GM23338 (cell line): Measurements from ENCODE around the gene XRN2. TPM values are rescaled to one million over a fixed set of nuclear protein-coding genes. Genes with fewer than 3 reads are reported as not detected.

Experiments used
- ATAC-seq: fragments of 200-7000 bp; cut with Tn5 transposase; 3 replicates; pipeline ENCODE4 v1.9.1; 2020
- DNase-seq: peaks from one replicate; pipeline ENCODE4 v3.0.0-alpha.2; 2015; ENCODE audit warnings: low spot score
- H2AFZ ChIP-seq: fragments of 200-600 bp; sonication (generic); 2 replicates; pipeline ENCODE4 v1.8.0; 2016; ENCODE audit warnings: antibody characterized with exemption, mild to moderate bottlenecking, moderate library complexity
- H3F3A ChIP-seq: fragments of 200-600 bp; sonication (generic); replicated peaks from 2 replicates; pipeline ENCODE4 v1.8.0; 2017; ENCODE audit warnings: antibody characterized with exemption, mixed run types, low read depth
- H3K27ac ChIP-seq: fragments of 200-600 bp; sonication (generic); 2 replicates; pipeline ENCODE4 v1.6.1; 2016; ENCODE audit warnings: low read depth
- H3K27me3 ChIP-seq: fragments of 200-600 bp; sonication (generic); 2 replicates; pipeline ENCODE4 v1.8.0; 2016; ENCODE audit warnings: mild to moderate bottlenecking, mixed run types, moderate library complexity; ENCODE audit not compliant: insufficient read depth
- H3K36me3 ChIP-seq: fragments of 200-600 bp; sonication (generic); 2 replicates; pipeline ENCODE4 v1.8.0; 2016; ENCODE audit warnings: mild to moderate bottlenecking; ENCODE audit not compliant: insufficient read depth
- H3K4me1 ChIP-seq: fragments of 200-600 bp; sonication (generic); 2 replicates; pipeline ENCODE4 v1.8.0; 2016; ENCODE audit warnings: mild to moderate bottlenecking, moderate library complexity; ENCODE audit not compliant: insufficient read depth
- H3K4me2 ChIP-seq: fragments of 200-600 bp; sonication (generic); 2 replicates; pipeline ENCODE4 v1.7.1; 2017; ENCODE audit warnings: mixed run types
- H3K4me3 ChIP-seq: fragments of 200-600 bp; sonication (generic); 2 replicates; pipeline ENCODE4 v1.6.1; 2016; ENCODE audit warnings: mixed run types
- H3K79me2 ChIP-seq: fragments of 200-600 bp; sonication (generic); replicated peaks from 2 replicates; pipeline ENCODE4 v1.8.0; 2017; ENCODE audit warnings: mild to moderate bottlenecking; ENCODE audit not compliant: insufficient read depth
- H3K9me2 ChIP-seq: fragments of 200-600 bp; sonication (generic); 2 replicates; pipeline ENCODE4 v1.8.0; 2017; ENCODE audit not compliant: insufficient read depth
- H4K20me1 ChIP-seq: fragments of 200-600 bp; sonication (generic); replicated peaks from 2 replicates; pipeline ENCODE4 v1.8.0; 2017; ENCODE audit warnings: mild to moderate bottlenecking; ENCODE audit not compliant: insufficient read depth
- H3K27ac Mint-ChIP-seq: 2 replicates; pipeline ENCODE4 v1.8.0; 2020; ENCODE audit warnings: inconsistent platforms, mild to moderate bottlenecking, moderate library complexity, mixed read lengths
- H3K27me3 Mint-ChIP-seq: 3 replicates; pipeline ENCODE4 v1.8.0; 2022; ENCODE audit warnings: low read depth, mild to moderate bottlenecking, moderate library complexity, mixed read lengths, inconsistent platforms; ENCODE audit not compliant: insufficient read depth, poor library complexity
- H3K36me3 Mint-ChIP-seq: 3 replicates; pipeline ENCODE4 v1.8.0; 2021; ENCODE audit warnings: low read depth, mild to moderate bottlenecking, inconsistent platforms, moderate library complexity, mixed read lengths
- H3K4me1 Mint-ChIP-seq: 3 replicates; pipeline ENCODE4 v1.8.0; 2020; ENCODE audit warnings: mild to moderate bottlenecking, inconsistent platforms, mixed read lengths
- H3K4me3 Mint-ChIP-seq: 3 replicates; pipeline ENCODE4 v1.8.0; 2021; ENCODE audit warnings: moderate library complexity, mild to moderate bottlenecking, inconsistent platforms, mixed read lengths
- H3K9me3 Mint-ChIP-seq: 3 replicates; pipeline ENCODE4 v1.8.0; 2020; ENCODE audit warnings: moderate library complexity, mild to moderate bottlenecking, inconsistent platforms, mixed read lengths
- CREB1 ChIP-seq: fragments of 250-450 bp; sonication (Bioruptor Pico); IDR thresholded peaks from 2 replicates; pipeline ENCODE4 v1.5.0; 2020; ENCODE audit warnings: low read depth, mild to moderate bottlenecking, moderate library complexity
- EZH2 ChIP-seq: fragments of 200-600 bp; sonication (generic); IDR thresholded peaks from one replicate; pipeline ENCODE4 v1.8.0; 2017; ENCODE audit warnings: antibody characterized with exemption, mild to moderate bottlenecking, low read depth; ENCODE audit not compliant: unreplicated experiment
- EZH2phosphoT487 ChIP-seq: fragments of 200-600 bp; sonication (generic); IDR thresholded peaks from one replicate; pipeline ENCODE4 v1.8.1; 2018; ENCODE audit warnings: antibody characterized with exemption; ENCODE audit not compliant: unreplicated experiment
- JUNB ChIP-seq: IDR thresholded peaks from one replicate; pipeline ENCODE4 v1.6.1; 2016; ENCODE audit warnings: antibody characterized with exemption; ENCODE audit not compliant: unreplicated experiment
- NANOG ChIP-seq: IDR thresholded peaks from 2 replicates; pipeline ENCODE4 v1.6.1; 2016; ENCODE audit warnings: antibody characterized with exemption, borderline replicate concordance
- POLR2AphosphoS5 ChIP-seq: IDR thresholded peaks from 2 replicates; pipeline ENCODE4 v1.6.1; 2016; ENCODE audit warnings: antibody characterized with exemption, low read depth
- REST ChIP-seq: IDR thresholded peaks from one replicate; pipeline ENCODE4 v1.6.1; 2018; ENCODE audit warnings: antibody characterized with exemption; ENCODE audit not compliant: unreplicated experiment
- ZNF114 ChIP-seq: fragments of 250-450 bp; sonication (Bioruptor Pico); IDR thresholded peaks from 2 replicates; pipeline ENCODE4 v1.5.0; 2020; ENCODE audit warnings: mild to moderate bottlenecking, moderate library complexity
- ZNF331 ChIP-seq: fragments of 250-450 bp; sonication (Bioruptor Pico); IDR thresholded peaks from 2 replicates; pipeline ENCODE4 v1.5.0; 2020; ENCODE audit warnings: low read depth, mild to moderate bottlenecking, moderate library complexity
- polyA plus RNA-seq: library from polyadenylated mRNA; unstranded; fragments of >200 nt; fragmentation: Nextera tagmentation; extraction: Ambion mirVana; gene quantifications from 2 replicates; pipeline ENCODE4 v1.2.1, GENCODE V29; 2016
- total RNA-seq: library from RNA; depleted of rRNA; stranded (reverse); fragments of >200 nt; shearing (Covaris generic); gene quantifications from 2 replicates; pipeline ENCODE4 v1.2.3, GENCODE V29; 2014
- TF ChIP-seq, protein P1 (sequence below): IDR thresholded peaks from 2 replicates; pipeline ENCODE4 v1.6.1; 2016; ENCODE audit warnings: antibody characterized with exemption
- TF ChIP-seq, protein P2 (sequence below), 2 experiments: fragments of 200-600 bp in 1 of 2; sonication (generic) in 1 of 2; conservative IDR thresholded peaks; 2 replicates each; pipeline versions ENCODE4 v1.5.1 to v1.6.1; 2016 to 2017; ENCODE audit warnings: antibody characterized with exemption in 2 of 2, low read depth in 2 of 2, mild to moderate bottlenecking in 2 of 2, moderate library complexity in 1 of 2
- TF ChIP-seq, protein P3 (sequence below): fragments of 250-450 bp; sonication (Bioruptor Pico); IDR thresholded peaks from 2 replicates; pipeline ENCODE4 v1.5.0; 2020; ENCODE audit warnings: mild to moderate bottlenecking, moderate library complexity

XRN2 gene
- total and polyA plus RNA-seq, 2 experiments from 2014 or later, result 113 to 150 TPM

DNA sequence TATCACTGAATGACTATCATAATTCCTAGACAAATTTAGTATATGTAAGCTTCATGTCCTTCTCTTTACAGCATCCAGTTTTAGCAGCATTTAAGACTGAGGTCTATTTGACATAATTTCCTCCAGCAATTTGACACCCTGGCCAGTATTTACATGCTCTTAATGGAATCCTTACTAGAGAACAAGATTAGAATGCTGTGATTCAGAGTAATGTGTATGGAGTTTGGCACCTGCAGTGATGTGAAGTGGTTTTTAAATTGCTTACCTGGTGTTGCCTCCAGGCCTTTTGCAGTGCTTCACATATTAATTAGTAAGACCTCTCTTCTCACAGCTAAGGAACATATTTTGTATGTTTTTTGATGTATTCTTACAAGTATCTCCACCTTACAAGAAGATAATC lies 84.4 kb downstream of the XRN2 start (continued):
- TF ChIP-seq, protein P1, sequence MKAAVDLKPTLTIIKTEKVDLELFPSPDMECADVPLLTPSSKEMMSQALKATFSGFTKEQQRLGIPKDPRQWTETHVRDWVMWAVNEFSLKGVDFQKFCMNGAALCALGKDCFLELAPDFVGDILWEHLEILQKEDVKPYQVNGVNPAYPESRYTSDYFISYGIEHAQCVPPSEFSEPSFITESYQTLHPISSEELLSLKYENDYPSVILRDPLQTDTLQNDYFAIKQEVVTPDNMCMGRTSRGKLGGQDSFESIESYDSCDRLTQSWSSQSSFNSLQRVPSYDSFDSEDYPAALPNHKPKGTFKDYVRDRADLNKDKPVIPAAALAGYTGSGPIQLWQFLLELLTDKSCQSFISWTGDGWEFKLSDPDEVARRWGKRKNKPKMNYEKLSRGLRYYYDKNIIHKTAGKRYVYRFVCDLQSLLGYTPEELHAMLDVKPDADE, result no peak
- TF ChIP-seq JUNB (no peak), EZH2 (no peak), ZNF114 (no peak), NANOG (no peak), EZH2phosphoT487 (no peak), POLR2AphosphoS5 (no peak), ZNF331 (CRISPR knock-in tag) (no peak)
- TF ChIP-seq, protein P2, sequence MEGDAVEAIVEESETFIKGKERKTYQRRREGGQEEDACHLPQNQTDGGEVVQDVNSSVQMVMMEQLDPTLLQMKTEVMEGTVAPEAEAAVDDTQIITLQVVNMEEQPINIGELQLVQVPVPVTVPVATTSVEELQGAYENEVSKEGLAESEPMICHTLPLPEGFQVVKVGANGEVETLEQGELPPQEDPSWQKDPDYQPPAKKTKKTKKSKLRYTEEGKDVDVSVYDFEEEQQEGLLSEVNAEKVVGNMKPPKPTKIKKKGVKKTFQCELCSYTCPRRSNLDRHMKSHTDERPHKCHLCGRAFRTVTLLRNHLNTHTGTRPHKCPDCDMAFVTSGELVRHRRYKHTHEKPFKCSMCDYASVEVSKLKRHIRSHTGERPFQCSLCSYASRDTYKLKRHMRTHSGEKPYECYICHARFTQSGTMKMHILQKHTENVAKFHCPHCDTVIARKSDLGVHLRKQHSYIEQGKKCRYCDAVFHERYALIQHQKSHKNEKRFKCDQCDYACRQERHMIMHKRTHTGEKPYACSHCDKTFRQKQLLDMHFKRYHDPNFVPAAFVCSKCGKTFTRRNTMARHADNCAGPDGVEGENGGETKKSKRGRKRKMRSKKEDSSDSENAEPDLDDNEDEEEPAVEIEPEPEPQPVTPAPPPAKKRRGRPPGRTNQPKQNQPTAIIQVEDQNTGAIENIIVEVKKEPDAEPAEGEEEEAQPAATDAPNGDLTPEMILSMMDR (conservative IDR thresholded peaks at IDR 0.05; ENCODE audit: low read depth in 2 of 2), result no peak

- DNase-seq (no peak), ATAC-seq (no peak)
- Histone ChIP-seq H3K4me3 (no peak overlapping the region), H3F3A (0 out of 2 replicates have a peak, but pooled peaks cover 4% of the 10 kb centered on the region), H3K27ac (no peak overlapping the region), H3K36me3 (no peaks in the 10 kb centered on the region; the same call in 1 of the 2 replicates), H3K79me2 (no peaks in the 10 kb centered on the region), H3K4me2 (no peak overlapping the region), H3K27me3 (peaks cover 41% of the 10 kb centered on the region), H4K20me1 (peaks cover 22% of the 10 kb centered on the region), H3K4me1 (peaks cover 32% of the 10 kb centered on the region), H3K9me2 (no peaks in the 10 kb centered on the region), H2AFZ (no peak overlapping the region)
- Mint-ChIP-seq H3K9me3 (no peaks in the 10 kb centered on the region), H3K27ac (no peak overlapping the region), H3K4me1 (peaks cover 18% of the 10 kb centered on the region; the same call in 2 of the 3 replicates), H3K4me3 (no peak overlapping the region), H3K36me3 (peaks cover 22% of the 10 kb centered on the region; the same call in 2 of the 3 replicates), H3K27me3 (peaks cover 27% of the 10 kb centered on the region)
- no peak for TF ChIP-seq ZNF114
- no peak for TF ChIP-seq POLR2AphosphoS5
- TF ChIP-seq REST, result no peak
- no peak for TF ChIP-seq NANOG
- TF ChIP-seq, protein P3, sequence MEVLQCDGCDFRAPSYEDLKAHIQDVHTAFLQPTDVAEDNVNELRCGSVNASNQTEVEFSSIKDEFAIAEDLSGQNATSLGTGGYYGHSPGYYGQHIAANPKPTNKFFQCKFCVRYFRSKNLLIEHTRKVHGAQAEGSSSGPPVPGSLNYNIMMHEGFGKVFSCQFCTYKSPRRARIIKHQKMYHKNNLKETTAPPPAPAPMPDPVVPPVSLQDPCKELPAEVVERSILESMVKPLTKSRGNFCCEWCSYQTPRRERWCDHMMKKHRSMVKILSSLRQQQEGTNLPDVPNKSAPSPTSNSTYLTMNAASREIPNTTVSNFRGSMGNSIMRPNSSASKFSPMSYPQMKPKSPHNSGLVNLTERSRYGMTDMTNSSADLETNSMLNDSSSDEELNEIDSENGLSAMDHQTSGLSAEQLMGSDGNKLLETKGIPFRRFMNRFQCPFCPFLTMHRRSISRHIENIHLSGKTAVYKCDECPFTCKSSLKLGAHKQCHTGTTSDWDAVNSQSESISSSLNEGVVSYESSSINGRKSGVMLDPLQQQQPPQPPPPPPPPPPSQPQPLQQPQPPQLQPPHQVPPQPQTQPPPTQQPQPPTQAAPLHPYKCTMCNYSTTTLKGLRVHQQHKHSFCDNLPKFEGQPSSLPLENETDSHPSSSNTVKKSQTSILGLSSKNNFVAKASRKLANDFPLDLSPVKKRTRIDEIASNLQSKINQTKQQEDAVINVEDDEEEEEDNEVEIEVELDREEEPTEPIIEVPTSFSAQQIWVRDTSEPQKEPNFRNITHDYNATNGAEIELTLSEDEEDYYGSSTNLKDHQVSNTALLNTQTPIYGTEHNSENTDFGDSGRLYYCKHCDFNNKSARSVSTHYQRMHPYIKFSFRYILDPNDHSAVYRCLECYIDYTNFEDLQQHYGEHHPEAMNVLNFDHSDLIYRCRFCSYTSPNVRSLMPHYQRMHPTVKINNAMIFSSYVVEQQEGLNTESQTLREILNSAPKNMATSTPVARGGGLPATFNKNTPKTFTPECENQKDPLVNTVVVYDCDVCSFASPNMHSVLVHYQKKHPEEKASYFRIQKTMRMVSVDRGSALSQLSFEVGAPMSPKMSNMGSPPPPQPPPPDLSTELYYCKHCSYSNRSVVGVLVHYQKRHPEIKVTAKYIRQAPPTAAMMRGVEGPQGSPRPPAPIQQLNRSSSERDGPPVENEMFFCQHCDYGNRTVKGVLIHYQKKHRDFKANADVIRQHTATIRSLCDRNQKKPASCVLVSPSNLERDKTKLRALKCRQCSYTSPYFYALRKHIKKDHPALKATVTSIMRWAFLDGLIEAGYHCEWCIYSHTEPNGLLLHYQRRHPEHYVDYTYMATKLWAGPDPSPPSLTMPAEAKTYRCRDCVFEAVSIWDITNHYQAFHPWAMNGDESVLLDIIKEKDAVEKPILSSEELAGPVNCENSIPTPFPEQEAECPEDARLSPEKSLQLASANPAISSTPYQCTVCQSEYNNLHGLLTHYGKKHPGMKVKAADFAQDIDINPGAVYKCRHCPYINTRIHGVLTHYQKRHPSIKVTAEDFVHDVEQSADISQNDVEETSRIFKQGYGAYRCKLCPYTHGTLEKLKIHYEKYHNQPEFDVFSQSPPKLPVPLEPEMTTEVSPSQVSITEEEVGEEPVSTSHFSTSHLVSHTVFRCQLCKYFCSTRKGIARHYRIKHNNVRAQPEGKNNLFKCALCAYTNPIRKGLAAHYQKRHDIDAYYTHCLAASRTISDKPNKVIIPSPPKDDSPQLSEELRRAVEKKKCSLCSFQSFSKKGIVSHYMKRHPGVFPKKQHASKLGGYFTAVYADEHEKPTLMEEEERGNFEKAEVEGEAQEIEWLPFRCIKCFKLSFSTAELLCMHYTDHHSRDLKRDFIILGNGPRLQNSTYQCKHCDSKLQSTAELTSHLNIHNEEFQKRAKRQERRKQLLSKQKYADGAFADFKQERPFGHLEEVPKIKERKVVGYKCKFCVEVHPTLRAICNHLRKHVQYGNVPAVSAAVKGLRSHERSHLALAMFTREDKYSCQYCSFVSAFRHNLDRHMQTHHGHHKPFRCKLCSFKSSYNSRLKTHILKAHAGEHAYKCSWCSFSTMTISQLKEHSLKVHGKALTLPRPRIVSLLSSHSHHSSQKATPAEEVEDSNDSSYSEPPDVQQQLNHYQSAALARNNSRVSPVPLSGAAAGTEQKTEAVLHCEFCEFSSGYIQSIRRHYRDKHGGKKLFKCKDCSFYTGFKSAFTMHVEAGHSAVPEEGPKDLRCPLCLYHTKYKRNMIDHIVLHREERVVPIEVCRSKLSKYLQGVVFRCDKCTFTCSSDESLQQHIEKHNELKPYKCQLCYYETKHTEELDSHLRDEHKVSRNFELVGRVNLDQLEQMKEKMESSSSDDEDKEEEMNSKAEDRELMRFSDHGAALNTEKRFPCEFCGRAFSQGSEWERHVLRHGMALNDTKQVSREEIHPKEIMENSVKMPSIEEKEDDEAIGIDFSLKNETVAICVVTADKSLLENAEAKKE (CRISPR knock-in tag), result no peak
- TF ChIP-seq ZNF331 (CRISPR knock-in tag), result no peak
- TF ChIP-seq EZH2phosphoT487, result no peak
- no peak for TF ChIP-seq EZH2
- TF ChIP-seq CREB1 (CRISPR knock-in tag), result no peak
- no peak for TF ChIP-seq JUNB
Observed at GRCh38 chr20:21388566-21388965, 85.4 kb downstream of the XRN2 start.
